K562 (cell line): ENCODE data around the gene ARL16.

Experiments
- MAFK ChIP-seq: IDR thresholded peaks from 2 replicates; pipeline ENCODE4 v1.6.1; 2011; ENCODE audit warnings: low read length, improper control_type of control experiment
- MAX ChIP-seq: sonication (generic); formaldehyde crosslinking; IDR thresholded peaks from 2 replicates; pipeline ENCODE4 v1.9.0; 2022; ENCODE audit warnings: mild to moderate bottlenecking, missing genetic modification reagents
- ZNF143 ChIP-seq: sonication (generic); formaldehyde crosslinking; IDR thresholded peaks from 2 replicates; pipeline ENCODE4 v1.9.0; 2022; ENCODE audit warnings: mild to moderate bottlenecking, missing genetic modification reagents

GRCh38 chr17:81690066-81690465 is 6.5 kb upstream of the ARL16 start:
- TF ChIP-seq MAX (CRISPR knock-in tag) (no peak), ZNF143 (CRISPR knock-in tag) (no peak), MAFK (no peak)
